ENCODE data around the gene HGD. TPM values are rescaled to one million over a fixed set of nuclear protein-coding genes. Genes with fewer than 3 reads are reported as not detected.
A peak's percentile ranks its signal among the peaks of the same experiment; 100 is the strongest.

HGD gene
- total and polyA plus RNA-seq, 2 donors (not counting 1 experiment from before 2014, with no cell fraction given), result 0.75 to 0.91 TPM

DNA sequence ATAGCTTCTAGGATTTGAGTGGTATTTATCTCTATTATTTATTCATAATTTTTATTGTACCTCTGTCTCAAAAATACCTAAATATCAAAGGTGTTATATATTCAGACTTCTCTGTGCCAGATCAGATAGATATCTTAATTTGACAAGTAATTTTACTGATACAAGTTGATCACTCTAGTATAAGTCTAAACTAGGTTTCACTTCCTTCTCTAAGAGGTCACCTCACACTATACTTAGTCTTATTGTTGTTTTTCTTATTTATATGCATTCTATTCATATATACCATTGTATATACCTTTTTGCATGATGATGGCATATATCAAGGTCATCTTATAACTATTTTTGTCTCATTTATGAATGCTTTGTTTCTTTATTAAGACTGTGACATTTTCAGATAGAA, 26.4 kb upstream of the HGD start:
- Histone ChIP-seq H4K20me1 (ENCODE audit: control insufficient read depth, insufficient read depth, low read length, poor library complexity, severe bottlenecking) (no peaks in the 10 kb centered on the region), H3K79me2 (ENCODE audit: control insufficient read depth, insufficient read depth, low read length) (no peaks in the 10 kb centered on the region), H3K4me2 (replicated peaks; ENCODE audit: low read depth, low read length, poor library complexity, severe bottlenecking) (peak overlapping the region; percentile 5), H3K36me3 (replicated peaks in 1 of 2; ENCODE audit: control extremely low read depth in 1 of 2, control insufficient read depth in 1 of 2, extremely low read depth in 1 of 2, insufficient read depth in 2 of 2, low read length in 1 of 2) (peaks cover 0 to 9% of the 10 kb centered on the region in 2 experiments), H2AFZ (ENCODE audit: insufficient read depth, low read depth, low read length, poor library complexity, severe bottlenecking) (no peak overlapping the region), H3K9ac (ENCODE audit: low read length) (no peak overlapping the region), H3K27ac (ENCODE audit: low read length in 2 of 2) (no peak overlapping the region), H3K9me3 (ENCODE audit: control extremely low read depth in 1 of 3, control insufficient read depth in 2 of 3, insufficient read depth in 1 of 3, low read length in 2 of 3) (no peaks in the 10 kb centered on the region), H3K4me1 (ENCODE audit: control insufficient read depth in 2 of 2, insufficient read depth in 2 of 2, low read length in 2 of 2) (peaks cover 0 to 9% of the 10 kb centered on the region in 2 donors), H3K27me3 (replicated peaks in 1 of 4; ENCODE audit: control extremely low read depth in 1 of 4, control insufficient read depth in 3 of 4, insufficient read depth in 4 of 4, low read length in 3 of 4) (no peaks in the 10 kb centered on the region), H3K4me3 (ENCODE audit: control extremely low read depth in 1 of 5, extremely low read depth in 1 of 5, insufficient read depth in 1 of 5, low read depth in 2 of 5, low read length in 4 of 5) (no peak overlapping the region)
- H3K4me1 Mint-ChIP-seq, result peaks cover 9% of the 10 kb centered on the region
- H3K9me3 Mint-ChIP-seq (ENCODE audit: insufficient read depth), result peaks cover 3% of the 10 kb centered on the region
- no peak for TF ChIP-seq EZH2 (IDR thresholded peaks at IDR 0.05; ENCODE audit: borderline replicate concordance, insufficient read depth, low read depth, low read length, poor library complexity, severe bottlenecking)
- TF ChIP-seq, protein P1, sequence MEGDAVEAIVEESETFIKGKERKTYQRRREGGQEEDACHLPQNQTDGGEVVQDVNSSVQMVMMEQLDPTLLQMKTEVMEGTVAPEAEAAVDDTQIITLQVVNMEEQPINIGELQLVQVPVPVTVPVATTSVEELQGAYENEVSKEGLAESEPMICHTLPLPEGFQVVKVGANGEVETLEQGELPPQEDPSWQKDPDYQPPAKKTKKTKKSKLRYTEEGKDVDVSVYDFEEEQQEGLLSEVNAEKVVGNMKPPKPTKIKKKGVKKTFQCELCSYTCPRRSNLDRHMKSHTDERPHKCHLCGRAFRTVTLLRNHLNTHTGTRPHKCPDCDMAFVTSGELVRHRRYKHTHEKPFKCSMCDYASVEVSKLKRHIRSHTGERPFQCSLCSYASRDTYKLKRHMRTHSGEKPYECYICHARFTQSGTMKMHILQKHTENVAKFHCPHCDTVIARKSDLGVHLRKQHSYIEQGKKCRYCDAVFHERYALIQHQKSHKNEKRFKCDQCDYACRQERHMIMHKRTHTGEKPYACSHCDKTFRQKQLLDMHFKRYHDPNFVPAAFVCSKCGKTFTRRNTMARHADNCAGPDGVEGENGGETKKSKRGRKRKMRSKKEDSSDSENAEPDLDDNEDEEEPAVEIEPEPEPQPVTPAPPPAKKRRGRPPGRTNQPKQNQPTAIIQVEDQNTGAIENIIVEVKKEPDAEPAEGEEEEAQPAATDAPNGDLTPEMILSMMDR (IDR thresholded peaks at IDR 0.05), result no peak
- ChIA-PET POLR2A (no interaction called here), CTCF (no interaction called here)
- ATAC-seq (ENCODE audit: low read depth), result no peak
- H3K27ac Mint-ChIP-seq, result no peak overlapping the region
- no peak overlapping the region for H3K4me3 Mint-ChIP-seq
- intact Hi-C loops (cut with micrococcal nuclease), result no loop called here
- H3K27me3 Mint-ChIP-seq, result no peaks in the 10 kb centered on the region
- peak; percentile 8 for DNase-seq

DNA sequence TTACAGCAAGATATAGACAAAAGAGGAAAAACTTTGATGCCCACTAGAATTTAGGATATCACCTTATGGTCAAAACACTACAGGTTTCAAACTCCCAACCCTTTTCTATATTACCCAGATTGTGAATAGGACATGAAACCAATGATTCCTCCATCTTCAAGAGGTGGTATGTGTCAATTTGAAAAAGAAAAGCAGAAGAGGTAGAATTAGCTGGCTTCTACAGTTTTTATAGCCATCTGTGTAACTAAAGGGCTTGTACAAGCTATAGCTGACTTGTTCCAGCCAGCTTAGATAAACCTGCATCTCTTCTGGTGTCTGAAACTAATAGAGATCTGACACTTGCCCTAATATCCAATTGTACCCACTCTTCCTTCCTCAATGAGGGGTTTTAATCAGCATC, 24.9 kb upstream of the HGD start:
- peaks cover 0 to 13% of the 10 kb centered on the region in 2 experiments for H3K36me3 ChIP-seq (replicated peaks in 1 of 2; ENCODE audit: control extremely low read depth in 1 of 2, control insufficient read depth in 1 of 2, extremely low read depth in 1 of 2, insufficient read depth in 2 of 2, low read length in 1 of 2)
- intact Hi-C loops (cut with micrococcal nuclease), result no loop called here
- H3K9me3 Mint-ChIP-seq (ENCODE audit: insufficient read depth), result peaks cover 3% of the 10 kb centered on the region
- no peak overlapping the region for H3K27ac ChIP-seq (ENCODE audit: low read length in 2 of 2)
- peaks cover 0 to 9% of the 10 kb centered on the region in 2 donors for H3K4me1 ChIP-seq (ENCODE audit: control insufficient read depth in 2 of 2, insufficient read depth in 2 of 2, low read length in 2 of 2)
- no peaks in the 10 kb centered on the region for H3K27me3 Mint-ChIP-seq
- no peak overlapping the region for H3K27ac Mint-ChIP-seq
- no peak overlapping the region for H3K4me3 Mint-ChIP-seq
- DNase-seq (no peak), ATAC-seq (ENCODE audit: low read depth) (no peak)
- ChIA-PET POLR2A (no interaction called here), CTCF (no interaction called here)
- H3K9me3 ChIP-seq (ENCODE audit: control extremely low read depth in 1 of 3, control insufficient read depth in 2 of 3, insufficient read depth in 1 of 3, low read length in 2 of 3), result no peaks in the 10 kb centered on the region
- no peaks in the 10 kb centered on the region for H3K27me3 ChIP-seq (replicated peaks in 1 of 4; ENCODE audit: control extremely low read depth in 1 of 4, control insufficient read depth in 3 of 4, insufficient read depth in 4 of 4, low read length in 3 of 4)
- no peak overlapping the region for H2AFZ ChIP-seq (ENCODE audit: insufficient read depth, low read depth, low read length, poor library complexity, severe bottlenecking)
- no peak overlapping the region for H3K9ac ChIP-seq (ENCODE audit: low read length)
- no peaks in the 10 kb centered on the region for H4K20me1 ChIP-seq (ENCODE audit: control insufficient read depth, insufficient read depth, low read length, poor library complexity, severe bottlenecking)
- H3K79me2 ChIP-seq (ENCODE audit: control insufficient read depth, insufficient read depth, low read length), result no peaks in the 10 kb centered on the region
- H3K4me1 Mint-ChIP-seq, result peaks cover 9% of the 10 kb centered on the region
- H3K4me2 ChIP-seq (replicated peaks; ENCODE audit: low read depth, low read length, poor library complexity, severe bottlenecking), result no peak overlapping the region
- no peak overlapping the region for H3K4me3 ChIP-seq (ENCODE audit: control extremely low read depth in 1 of 5, extremely low read depth in 1 of 5, insufficient read depth in 1 of 5, low read depth in 2 of 5, low read length in 4 of 5)
- TF ChIP-seq, protein P1 (IDR thresholded peaks at IDR 0.05), result no peak

Measured in B cell (primary cell).